Natural killer cell (primary cell): Measurements from ENCODE around the gene TTC23. TPM values are rescaled to one million over a fixed set of nuclear protein-coding genes. Genes with fewer than 3 reads are reported as not detected.

Experiments used
- ATAC-seq, 3 donors: fragments of 150-1000 bp in 2 of 3; fragments of 200-7000 bp in 1 of 3; cut with Tn5 transposase; 1 replicate in 1 of 3; 2 replicates in 2 of 3; pipeline ENCODE4 v1.10.0; 2021; ENCODE audit warnings: mild to moderate bottlenecking in 2 of 3, moderate library complexity in 2 of 3
- DNase-seq, 2 donors: peaks; one replicate each; pipeline versions ENCODE4 v3.0.0 to v3.0.0-alpha.2; 2013 to 2021; ENCODE audit warnings: mixed read lengths in 1 of 2
- H3K27ac ChIP-seq: one replicate; pipeline ENCODE4 v1.5.1; 2013; ENCODE audit warnings: mild to moderate bottlenecking, low read length
- H3K27me3 ChIP-seq: one replicate; pipeline ENCODE4 v1.6.1; 2013; ENCODE audit warnings: low read length; ENCODE audit not compliant: control insufficient read depth, insufficient read depth
- H3K36me3 ChIP-seq: one replicate; pipeline ENCODE4 v1.6.1; 2013; ENCODE audit warnings: low read length; ENCODE audit not compliant: control insufficient read depth, insufficient read depth
- H3K4me1 ChIP-seq: one replicate; pipeline ENCODE4 v1.6.1; 2013; ENCODE audit warnings: low read length; ENCODE audit not compliant: control insufficient read depth, insufficient read depth
- H3K4me3 ChIP-seq: one replicate; pipeline ENCODE4 v1.5.1; 2013; ENCODE audit warnings: low read length
- H3K9me3 ChIP-seq: one replicate; pipeline ENCODE4 v1.6.1; 2013; ENCODE audit warnings: low read length; ENCODE audit not compliant: control insufficient read depth, insufficient read depth
- H3K27ac Mint-ChIP-seq, 2 donors: one replicate each; pipeline ENCODE4 v1.8.0; 2022; ENCODE audit warnings: mild to moderate bottlenecking in 2 of 2, mixed read lengths in 2 of 2, moderate library complexity in 1 of 2
- H3K27me3 Mint-ChIP-seq, 2 donors: one replicate each; pipeline ENCODE4 v1.8.0; 2022; ENCODE audit warnings: low read depth in 2 of 2, mixed read lengths in 2 of 2
- H3K36me3 Mint-ChIP-seq: one replicate; pipeline ENCODE4 v1.8.0; 2022; ENCODE audit warnings: mixed read lengths
- H3K4me1 Mint-ChIP-seq, 2 donors: one replicate each; pipeline ENCODE4 v1.8.0; 2022; ENCODE audit warnings: mixed read lengths in 2 of 2
- H3K4me3 Mint-ChIP-seq: one replicate; pipeline ENCODE4 v1.8.0; 2022; ENCODE audit warnings: mild to moderate bottlenecking, moderate library complexity, mixed read lengths
- H3K9me3 Mint-ChIP-seq, 2 donors: one replicate each; pipeline ENCODE4 v1.8.0; 2022; ENCODE audit warnings: mixed read lengths in 2 of 2
- WGBS: methylation state at CpG from one replicate; pipeline ENCODE4 v1.1.7; 2013; ENCODE audit warnings: missing lambda C conversion rate; ENCODE audit not compliant: insufficient coverage; 5-methylcytosine and 5-hydroxymethylcytosine counted together
- intact Hi-C: fragments of 100-400 bp; cut with micrococcal nuclease; formaldehyde crosslinking; loops from one replicate; pipeline ENCODE4 v1.14.2; 2022
- total RNA-seq, 4 donors: library from RNA; stranded (reverse); fragments of 120-200 nt in 1 of 4; gene quantifications; one replicate each; pipeline versions ENCODE4 v1.2.3 to v1.2.4, GENCODE V29; 2013 to 2022
- TF ChIP-seq, protein P1 (sequence below): fragments of 200-600 bp; IDR thresholded peaks from one replicate; pipeline ENCODE4 v1.8.0; 2022; ENCODE audit warnings: antibody characterized with exemption

Gene TTC23
- total RNA-seq, 3 donors from 2014 or later (not counting 1 experiment from before 2014, with no cell fraction given), result 0.75 to 1.1 (median 1.0) TPM

DNA sequence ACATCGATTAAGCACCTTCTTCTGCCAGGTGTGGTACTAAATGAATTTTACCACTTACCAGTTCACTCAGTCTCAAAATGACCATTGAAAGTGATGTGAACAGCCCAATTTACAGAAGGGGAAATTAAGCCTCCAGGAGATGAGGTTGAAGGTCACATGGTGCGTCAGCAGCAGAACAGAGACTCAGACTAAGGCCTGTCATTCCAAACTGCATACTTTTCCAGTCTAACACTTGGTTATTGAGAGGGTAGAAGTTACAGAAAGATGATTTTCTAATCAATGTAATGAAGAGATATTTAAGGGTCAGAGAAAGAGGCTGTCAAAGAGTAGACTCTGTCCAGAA is 68.4 kb downstream of the TTC23 start:
- no peaks in the 10 kb centered on the region for H3K27me3 ChIP-seq
- no peak overlapping the region for H3K4me3 ChIP-seq
- WGBS, result 73% methylated on average over 1 of the region's 2 CpGs
- no peaks in the 10 kb centered on the region for H3K9me3 ChIP-seq
- H3K27ac ChIP-seq, result no peak overlapping the region
- Mint-ChIP-seq H3K36me3 (no peaks in the 10 kb centered on the region), H3K4me1 (no peaks in the 10 kb centered on the region), H3K27ac (no peak overlapping the region), H3K9me3 (no peaks in the 10 kb centered on the region), H3K4me3 (no peak overlapping the region), H3K27me3 (peaks cover 5 to 6% of the 10 kb centered on the region in 2 donors)
- intact Hi-C loops, result no loop called here
- H3K4me1 ChIP-seq, result no peaks in the 10 kb centered on the region
- TF ChIP-seq, protein P1, sequence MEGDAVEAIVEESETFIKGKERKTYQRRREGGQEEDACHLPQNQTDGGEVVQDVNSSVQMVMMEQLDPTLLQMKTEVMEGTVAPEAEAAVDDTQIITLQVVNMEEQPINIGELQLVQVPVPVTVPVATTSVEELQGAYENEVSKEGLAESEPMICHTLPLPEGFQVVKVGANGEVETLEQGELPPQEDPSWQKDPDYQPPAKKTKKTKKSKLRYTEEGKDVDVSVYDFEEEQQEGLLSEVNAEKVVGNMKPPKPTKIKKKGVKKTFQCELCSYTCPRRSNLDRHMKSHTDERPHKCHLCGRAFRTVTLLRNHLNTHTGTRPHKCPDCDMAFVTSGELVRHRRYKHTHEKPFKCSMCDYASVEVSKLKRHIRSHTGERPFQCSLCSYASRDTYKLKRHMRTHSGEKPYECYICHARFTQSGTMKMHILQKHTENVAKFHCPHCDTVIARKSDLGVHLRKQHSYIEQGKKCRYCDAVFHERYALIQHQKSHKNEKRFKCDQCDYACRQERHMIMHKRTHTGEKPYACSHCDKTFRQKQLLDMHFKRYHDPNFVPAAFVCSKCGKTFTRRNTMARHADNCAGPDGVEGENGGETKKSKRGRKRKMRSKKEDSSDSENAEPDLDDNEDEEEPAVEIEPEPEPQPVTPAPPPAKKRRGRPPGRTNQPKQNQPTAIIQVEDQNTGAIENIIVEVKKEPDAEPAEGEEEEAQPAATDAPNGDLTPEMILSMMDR, result no peak
- DNase-seq, result no peak
- no peak for ATAC-seq
- no peaks in the 10 kb centered on the region for H3K36me3 ChIP-seq

DNA sequence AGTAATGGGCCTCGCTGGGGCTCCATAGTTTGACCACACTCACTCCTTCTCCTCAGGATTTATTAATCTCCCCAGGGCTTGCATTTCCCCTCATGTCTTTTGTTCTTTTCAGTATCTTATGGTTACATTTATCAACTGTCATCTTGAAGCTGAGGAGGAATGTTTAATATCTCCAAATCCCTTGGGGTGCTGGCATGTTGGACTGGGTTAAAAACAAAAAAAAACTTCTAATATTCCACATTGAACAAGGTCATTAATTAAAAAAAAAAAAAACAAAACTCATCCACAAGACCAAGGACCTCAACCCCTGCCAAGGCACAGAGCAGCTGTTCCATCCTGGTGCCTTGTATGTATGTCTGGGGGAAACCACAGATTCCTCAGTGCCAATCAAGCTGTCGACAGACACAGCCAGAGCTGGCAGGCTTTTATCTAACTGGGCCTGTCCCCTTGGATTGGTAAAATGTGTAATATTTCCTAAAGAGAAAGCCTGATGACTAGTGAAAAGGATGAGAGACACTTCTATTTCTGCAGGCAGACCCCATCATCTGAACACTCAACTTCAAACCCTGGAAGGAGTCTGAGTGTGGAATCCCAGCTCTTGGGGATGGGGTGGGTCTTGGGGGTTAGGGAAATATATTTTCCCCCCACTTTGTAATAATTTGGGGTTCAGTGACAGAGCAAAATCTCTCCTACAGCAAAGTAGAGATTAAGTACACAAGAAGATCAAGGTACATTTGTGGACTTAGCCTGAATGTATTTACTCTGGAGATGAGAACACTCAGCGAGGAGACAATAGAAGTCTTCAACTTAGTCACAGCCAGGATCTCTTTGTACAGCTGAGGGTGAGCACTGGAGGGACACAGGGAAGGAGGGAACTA is 69.1 kb downstream of the TTC23 start:
- TF ChIP-seq, protein P1, result no peak
- WGBS, result 69% methylated on average over 3 of the region's 3 CpGs
- Histone ChIP-seq H3K27me3 (no peaks in the 10 kb centered on the region), H3K4me1 (no peaks in the 10 kb centered on the region), H3K27ac (no peak overlapping the region), H3K9me3 (no peaks in the 10 kb centered on the region), H3K36me3 (no peaks in the 10 kb centered on the region), H3K4me3 (no peak overlapping the region)
- intact Hi-C loops, result no loop called here
- Mint-ChIP-seq H3K9me3 (no peaks in the 10 kb centered on the region), H3K4me1 (no peaks in the 10 kb centered on the region), H3K27ac (no peak overlapping the region), H3K36me3 (no peaks in the 10 kb centered on the region), H3K27me3 (peaks cover 5 to 6% of the 10 kb centered on the region in 2 donors), H3K4me3 (no peak overlapping the region)
- no peak for ATAC-seq
- no peak for DNase-seq

DNA sequence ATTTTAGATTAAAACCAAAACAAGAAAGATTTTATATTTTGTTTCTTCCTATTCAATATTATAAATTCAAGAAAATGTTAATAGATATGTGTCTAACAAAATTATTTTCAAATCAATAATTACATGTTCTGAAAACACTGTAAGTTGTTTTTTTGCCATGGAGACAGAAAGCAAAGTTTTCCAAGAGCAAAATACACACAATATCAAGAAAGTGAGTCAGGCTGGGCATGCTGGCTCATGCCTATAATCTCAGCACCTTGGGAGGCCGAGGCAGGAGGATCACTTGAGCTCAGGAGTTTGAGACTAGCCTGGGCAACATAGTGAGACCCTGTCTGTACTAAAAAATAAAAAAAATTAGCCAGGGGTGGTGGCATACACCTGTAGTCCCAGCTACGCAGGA is 71.7 kb downstream of the TTC23 start:
- H3K27ac ChIP-seq, result no peak overlapping the region
- Mint-ChIP-seq H3K27me3 (peaks cover 5 to 6% of the 10 kb centered on the region in 2 donors), H3K4me1 (no peaks in the 10 kb centered on the region), H3K27ac (no peak overlapping the region), H3K36me3 (no peaks in the 10 kb centered on the region), H3K9me3 (no peaks in the 10 kb centered on the region), H3K4me3 (no peak overlapping the region)
- TF ChIP-seq, protein P1, result no peak
- no peaks in the 10 kb centered on the region for H3K36me3 ChIP-seq
- no peak overlapping the region for H3K4me3 ChIP-seq
- no peaks in the 10 kb centered on the region for H3K9me3 ChIP-seq
- WGBS, result 94% methylated on average over 2 of the region's 2 CpGs
- no peaks in the 10 kb centered on the region for H3K4me1 ChIP-seq
- no peak for ATAC-seq
- intact Hi-C loops, result no loop called here
- H3K27me3 ChIP-seq, result no peaks in the 10 kb centered on the region
- DNase-seq, result no peak

DNA sequence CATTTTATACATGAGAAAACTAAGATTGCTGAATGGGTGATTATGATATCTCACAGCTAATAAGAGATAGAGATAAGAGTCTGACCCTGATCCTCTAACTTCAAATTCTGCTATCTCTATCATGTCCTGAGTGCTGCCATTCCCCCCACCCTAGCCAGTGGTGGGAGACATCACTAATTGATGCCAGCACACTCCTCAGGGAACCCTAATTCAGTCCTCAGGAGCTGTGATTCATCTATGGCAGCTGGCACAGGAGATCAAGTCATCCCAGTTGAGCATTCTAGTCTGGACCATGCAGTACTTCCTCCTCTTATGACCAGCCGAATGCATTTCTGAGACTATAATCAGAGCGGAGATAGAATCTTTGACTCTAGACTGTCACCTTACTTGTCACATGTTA is 72.6 kb downstream of the TTC23 start:
- Histone ChIP-seq H3K27me3 (no peaks in the 10 kb centered on the region), H3K9me3 (no peaks in the 10 kb centered on the region), H3K4me1 (no peaks in the 10 kb centered on the region), H3K36me3 (no peaks in the 10 kb centered on the region), H3K4me3 (no peak overlapping the region), H3K27ac (no peak overlapping the region)
- Mint-ChIP-seq H3K27me3 (peaks cover 4 to 5% of the 10 kb centered on the region in 2 donors), H3K4me3 (no peak overlapping the region), H3K9me3 (no peaks in the 10 kb centered on the region), H3K4me1 (no peaks in the 10 kb centered on the region), H3K36me3 (no peaks in the 10 kb centered on the region), H3K27ac (no peak overlapping the region)
- 94% methylated on average over 2 of the region's 2 CpGs for WGBS
- intact Hi-C loops, result no loop called here
- DNase-seq (no peak), ATAC-seq (no peak)
- TF ChIP-seq, protein P1, result no peak
